Keratinocyte (primary cell): ENCODE data around the gene GPR42. TPM values are rescaled to one million over a fixed set of nuclear protein-coding genes. Genes with fewer than 3 reads are reported as not detected.

ENCODE experiments used
- DNase-seq: peaks from one replicate; pipeline ENCODE4 v3.0.0-alpha.2; 2011; ENCODE audit warnings: low read depth, missing footprints, low spot score
- FAIRE-seq: peaks from 2 replicates; lab custom pipeline; 2011; peaks lifted over from hg19 to GRCh38; lab: Jason Lieb, UNC
- H2AFZ ChIP-seq: 2 replicates; pipeline ENCODE4 v1.6.0; 2012; ENCODE audit warnings: low read length, control low read depth, inconsistent platforms; ENCODE audit not compliant: control insufficient read depth
- H3K27ac ChIP-seq: 2 replicates; pipeline ENCODE4 v1.5.1; 2011; ENCODE audit warnings: low read length; ENCODE audit not compliant: control insufficient read depth, insufficient read depth
- H3K27me3 ChIP-seq: 3 replicates; pipeline ENCODE4 v1.6.0; 2011; ENCODE audit warnings: low read length; ENCODE audit not compliant: control insufficient read depth, insufficient read depth; ENCODE audit errors: extremely low read depth
- H3K36me3 ChIP-seq, 2 experiments: 2 replicates in 1 of 2; 3 replicates in 1 of 2; pipeline ENCODE4 v1.5.1; 2011; ENCODE audit warnings: low read length in 2 of 2, mild to moderate bottlenecking in 1 of 2; ENCODE audit not compliant: control insufficient read depth in 2 of 2, insufficient read depth in 2 of 2; ENCODE audit errors: extremely low read depth in 1 of 2
- H3K4me1 ChIP-seq: 3 replicates; pipeline ENCODE4 v1.5.1; 2011; ENCODE audit warnings: low read length; ENCODE audit not compliant: control insufficient read depth, insufficient read depth; ENCODE audit errors: extremely low read depth
- H3K4me2 ChIP-seq: 3 replicates; pipeline ENCODE4 v1.6.0; 2011; ENCODE audit warnings: low read depth, low read length; ENCODE audit not compliant: control insufficient read depth, insufficient read depth; ENCODE audit errors: extremely low read depth
- H3K4me3 ChIP-seq, 3 experiments: fragments of 200-600 bp in 1 of 3; sonication (generic) in 1 of 3; 2 replicates in 2 of 3; 3 replicates in 1 of 3; pipeline ENCODE4 v1.5.1; 2011 to 2016; ENCODE audit warnings: low read length in 3 of 3, mild to moderate bottlenecking in 3 of 3, control low read depth in 2 of 3, inconsistent platforms in 1 of 3, low read depth in 1 of 3, mixed read lengths in 1 of 3, mixed run types in 1 of 3, moderate library complexity in 1 of 3; ENCODE audit not compliant: control insufficient read depth in 2 of 3, insufficient read depth in 2 of 3; ENCODE audit errors: extremely low read depth in 1 of 3
- H3K79me2 ChIP-seq: 2 replicates; pipeline ENCODE4 v1.6.0; 2012; ENCODE audit warnings: low read length; ENCODE audit not compliant: control insufficient read depth, insufficient read depth
- H3K9ac ChIP-seq: 3 replicates; pipeline ENCODE4 v1.6.0; 2011; ENCODE audit warnings: low read length; ENCODE audit not compliant: control insufficient read depth, insufficient read depth; ENCODE audit errors: extremely low read depth
- H3K9me1 ChIP-seq: 3 replicates; pipeline ENCODE4 v1.6.0; 2011; ENCODE audit warnings: low read length; ENCODE audit not compliant: control insufficient read depth, insufficient read depth; ENCODE audit errors: extremely low read depth
- H3K9me3 ChIP-seq: 2 replicates; pipeline ENCODE4 v1.5.1; 2012; ENCODE audit warnings: low read depth, low read length; ENCODE audit not compliant: control insufficient read depth
- H4K20me1 ChIP-seq: 3 replicates; pipeline ENCODE4 v1.6.0; 2011; ENCODE audit warnings: low read length; ENCODE audit not compliant: control insufficient read depth, insufficient read depth; ENCODE audit errors: extremely low read depth
- CTCF ChIP-seq, 3 experiments: IDR thresholded peaks in 1 of 3; conservative IDR thresholded peaks in 1 of 3; optimal IDR thresholded peaks in 1 of 3; 2 replicates in 2 of 3; 3 replicates in 1 of 3; pipeline versions ENCODE3 to v1.5.1; 2011; ENCODE audit warnings: low read length in 3 of 3, mild to moderate bottlenecking in 3 of 3, moderate library complexity in 2 of 3, control low read depth in 1 of 3, inconsistent platforms in 1 of 3; ENCODE audit not compliant: insufficient read depth in 2 of 3; ENCODE audit errors: extremely low read depth in 1 of 3
- EZH2 ChIP-seq: IDR thresholded peaks from one replicate; pipeline ENCODE4 v1.6.1; 2012; ENCODE audit warnings: inconsistent platforms, mild to moderate bottlenecking, low read length, moderate library complexity
- dilution Hi-C: fragments of 300-500 bp; cut with MboI; formaldehyde crosslinking; loops from one replicate; pipeline ENCODE4 v1.7.0; 2020; ENCODE audit warnings: low sequenced_read_pairs; ENCODE audit not compliant: extremely low pct_ligation_motif_present
- polyA plus RNA-seq, 5 experiments: library from polyadenylated mRNA; depleted of rRNA in 3 of 5; stranded (reverse) in 3 of 5; stranded (forward) in 1 of 5; unstranded in 1 of 5; fragments of >200 nt; gene quantifications; 1 replicate in 1 of 5; 2 replicates in 3 of 5; 3 replicates in 1 of 5; pipeline versions ENCODE4 v1.2.1 to v1.2.3, GENCODE V29; 2011 to 2012; ENCODE audit warnings: missing spikeins in 2 of 5, low read depth in 1 of 5, low replicate concordance in 1 of 5

Gene GPR42
- polyA plus RNA-seq, 1 donor (not counting 4 experiments of a cell fraction or from before 2014, with no cell fraction given), result not detected

DNA sequence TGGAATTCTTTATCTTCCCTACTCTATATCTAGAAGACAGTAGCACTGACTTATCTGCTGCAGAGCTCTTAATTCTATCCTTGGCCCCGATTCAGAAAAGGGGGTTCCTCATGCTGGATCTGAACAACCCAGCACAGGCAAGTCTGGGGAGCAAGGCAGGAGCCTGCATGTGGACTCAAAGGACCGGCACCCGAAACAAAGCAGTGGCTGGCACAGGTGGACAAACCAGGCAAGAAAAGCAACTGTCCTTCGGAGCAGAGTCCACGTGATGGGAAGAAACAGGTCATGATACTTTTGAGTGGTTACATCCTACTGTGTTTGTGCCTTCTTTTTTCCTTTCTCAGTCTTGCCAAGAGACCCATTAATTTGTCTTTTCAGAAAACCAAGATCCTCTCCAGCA is 38.3 kb downstream of the GPR42 start:
- H3K4me3 ChIP-seq, result no peak overlapping the region
- no peaks in the 10 kb centered on the region for H4K20me1 ChIP-seq
- H3K4me1 ChIP-seq, result peaks cover 12% of the 10 kb centered on the region
- TF ChIP-seq CTCF (optimal IDR thresholded peaks at IDR 0.05 in 1 of 3, IDR thresholded peaks at IDR 0.05 in 1 of 3, conservative IDR thresholded peaks at IDR 0.05 in 1 of 3; ENCODE audit: extremely low read depth in 1 of 3, insufficient read depth in 2 of 3, low read length in 3 of 3), result no peak
- no peak for TF ChIP-seq EZH2
- DNase-seq (no peak), FAIRE-seq (no peak)
- H3K79me2 ChIP-seq, result no peaks in the 10 kb centered on the region
- H3K9ac ChIP-seq, result no peak overlapping the region
- dilution Hi-C loops, result no loop called here
- no peak overlapping the region for H3K4me2 ChIP-seq
- no peak overlapping the region for H3K27ac ChIP-seq
- no peaks in the 10 kb centered on the region for H3K36me3 ChIP-seq
- H3K9me3 ChIP-seq, result no peaks in the 10 kb centered on the region
- H3K9me1 ChIP-seq, result no peaks in the 10 kb centered on the region
- H3K27me3 ChIP-seq, result no peaks in the 10 kb centered on the region
- H2AFZ ChIP-seq, result no peak overlapping the region

GRCh38 chr19:35410487-35410886 is 39.6 kb downstream of the GPR42 start:
- dilution Hi-C loops, result no loop called here
- H3K9me1 ChIP-seq, result no peaks in the 10 kb centered on the region
- FAIRE-seq (no peak), DNase-seq (no peak)
- no peaks in the 10 kb centered on the region for H4K20me1 ChIP-seq
- H3K79me2 ChIP-seq, result no peaks in the 10 kb centered on the region
- H3K27ac ChIP-seq, result no peak overlapping the region
- H3K4me1 ChIP-seq, result peaks cover 3% of the 10 kb centered on the region
- no peak overlapping the region for H3K4me3 ChIP-seq
- H3K9me3 ChIP-seq, result no peaks in the 10 kb centered on the region
- no peak for TF ChIP-seq EZH2
- no peak for TF ChIP-seq CTCF (optimal IDR thresholded peaks at IDR 0.05 in 1 of 3, IDR thresholded peaks at IDR 0.05 in 1 of 3, conservative IDR thresholded peaks at IDR 0.05 in 1 of 3; ENCODE audit: extremely low read depth in 1 of 3, insufficient read depth in 2 of 3, low read length in 3 of 3)
- H3K27me3 ChIP-seq, result no peaks in the 10 kb centered on the region
- H3K4me2 ChIP-seq, result no peak overlapping the region
- H2AFZ ChIP-seq, result no peak overlapping the region
- no peak overlapping the region for H3K9ac ChIP-seq
- no peaks in the 10 kb centered on the region for H3K36me3 ChIP-seq
